MM.1S (cell line): ENCODE data around the gene RPS6KA4.

Experiments
- DNase-seq: peaks from one replicate; pipeline ENCODE4 v3.0.0-alpha.2; 2015
- H2AFZ ChIP-seq: fragments of 300-600 bp; sonication (generic); 2 replicates; pipeline ENCODE4 v1.6.0; 2016; ENCODE audit warnings: antibody characterized with exemption, low read length
- H3F3A ChIP-seq: fragments of 300-600 bp; sonication (generic); 2 replicates; pipeline ENCODE4 v1.6.1; 2016; ENCODE audit warnings: mild to moderate bottlenecking, antibody characterized with exemption, low read length, moderate library complexity, mixed read lengths; ENCODE audit not compliant: insufficient read depth
- H3K27ac ChIP-seq: fragments of 300-600 bp; sonication (generic); 2 replicates; pipeline ENCODE4 v1.5.1; 2016; ENCODE audit warnings: mild to moderate bottlenecking, low read length
- H3K27me3 ChIP-seq: fragments of 300-600 bp; sonication (generic); replicated peaks from 2 replicates; pipeline ENCODE4 v1.6.0; 2016; ENCODE audit warnings: low read length; ENCODE audit not compliant: insufficient read depth
- H3K36me3 ChIP-seq: fragments of 300-600 bp; sonication (generic); replicated peaks from 2 replicates; pipeline ENCODE4 v1.6.1; 2016; ENCODE audit warnings: mild to moderate bottlenecking, low read length, mixed read lengths; ENCODE audit not compliant: insufficient read depth
- H3K4me1 ChIP-seq: fragments of 300-600 bp; sonication (generic); 2 replicates; pipeline ENCODE4 v1.6.1; 2016; ENCODE audit warnings: low read length, mixed read lengths
- H3K4me2 ChIP-seq: fragments of 300-600 bp; sonication (generic); 2 replicates; pipeline ENCODE4 v1.6.0; 2016; ENCODE audit warnings: low read depth, low read length
- H3K4me3 ChIP-seq: fragments of 300-600 bp; sonication (generic); 2 replicates; pipeline ENCODE4 v1.5.1; 2016; ENCODE audit warnings: low read length, mixed read lengths
- H3K79me2 ChIP-seq: fragments of 300-600 bp; sonication (generic); 2 replicates; pipeline ENCODE4 v1.6.1; 2016; ENCODE audit warnings: mixed run types, low read length, mixed read lengths
- H3K9ac ChIP-seq: fragments of 300-600 bp; sonication (generic); 2 replicates; pipeline ENCODE4 v1.6.1; 2016; ENCODE audit warnings: low read length, mixed read lengths
- H3K9me2 ChIP-seq: fragments of 300-600 bp; sonication (generic); replicated peaks from 2 replicates; pipeline ENCODE4 v1.6.1; 2016; ENCODE audit warnings: mild to moderate bottlenecking, low read length, mixed read lengths; ENCODE audit not compliant: insufficient read depth
- H3K9me3 ChIP-seq: fragments of 300-600 bp; sonication (generic); replicated peaks from 2 replicates; pipeline ENCODE4 v1.6.1; 2016; ENCODE audit warnings: mild to moderate bottlenecking, low read length, mixed read lengths; ENCODE audit not compliant: insufficient read depth
- H4K20me1 ChIP-seq: fragments of 300-600 bp; sonication (generic); 2 replicates; pipeline ENCODE4 v1.6.1; 2016; ENCODE audit warnings: mild to moderate bottlenecking, low read length, moderate library complexity, mixed read lengths; ENCODE audit not compliant: insufficient read depth
- EZH2 ChIP-seq: fragments of 300-600 bp; sonication (generic); optimal IDR thresholded peaks from 2 replicates; pipeline ENCODE3; 2017; ENCODE audit warnings: low read depth, mild to moderate bottlenecking, antibody characterized with exemption, low read length, mixed read lengths
- EZH2phosphoT487 ChIP-seq: fragments of 300-600 bp; sonication (generic); IDR thresholded peaks from 2 replicates; pipeline ENCODE4 v1.6.1; 2018; ENCODE audit warnings: antibody characterized with exemption, low read length
- TF ChIP-seq, protein P1 (sequence below): fragments of 300-600 bp; sonication (generic); IDR thresholded peaks from 2 replicates; pipeline ENCODE4 v1.5.1; 2016; ENCODE audit warnings: antibody characterized with exemption, low read length, mixed read lengths

Gene RPS6KA4

DNA sequence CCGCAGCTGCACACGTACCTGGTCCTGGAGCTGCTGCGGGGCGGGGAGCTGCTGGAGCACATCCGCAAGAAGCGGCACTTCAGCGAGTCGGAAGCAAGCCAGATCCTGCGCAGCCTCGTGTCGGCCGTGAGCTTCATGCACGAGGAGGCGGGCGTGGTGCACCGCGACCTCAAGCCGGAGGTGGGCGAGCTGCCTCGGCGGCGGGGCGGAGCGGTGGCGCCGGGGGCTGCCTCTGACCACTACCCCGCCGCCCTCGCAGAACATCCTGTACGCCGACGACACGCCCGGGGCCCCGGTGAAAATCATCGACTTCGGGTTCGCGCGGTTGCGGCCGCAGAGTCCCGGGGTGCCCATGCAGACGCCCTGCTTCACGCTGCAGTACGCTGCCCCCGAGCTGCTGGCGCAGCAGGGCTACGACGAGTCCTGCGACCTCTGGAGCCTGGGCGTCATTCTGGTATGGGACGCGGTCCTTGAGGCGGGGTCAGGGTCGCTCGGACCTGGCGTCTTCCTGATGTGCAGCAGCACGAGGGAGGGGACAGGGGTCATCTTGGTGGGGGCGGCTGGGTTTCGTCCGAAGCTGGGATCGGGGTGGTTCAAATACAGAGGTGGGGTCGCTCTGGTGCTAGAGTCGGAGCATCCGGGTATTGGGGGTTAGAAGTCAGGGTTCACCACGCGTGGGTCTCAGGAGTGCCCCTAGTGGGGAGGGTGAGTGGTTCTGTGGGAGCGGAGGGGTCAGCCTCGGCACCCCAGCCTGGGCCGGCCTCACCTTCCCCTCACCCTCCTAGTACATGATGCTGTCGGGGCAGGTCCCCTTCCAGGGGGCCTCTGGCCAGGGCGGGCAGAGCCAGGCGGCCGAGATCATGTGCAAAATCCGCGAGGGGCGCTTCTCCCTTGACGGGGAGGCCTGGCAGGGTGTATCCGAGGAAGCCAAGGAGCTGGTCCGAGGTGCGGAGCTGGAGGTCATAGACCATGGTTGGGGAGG lies 10.8 kb downstream of the RPS6KA4 start:
- Histone ChIP-seq H3K4me3 (no peak overlapping the region), H3K9me3 (no peaks in the 10 kb centered on the region), H3K36me3 (no peaks in the 10 kb centered on the region), H3K27me3 (no peaks in the 10 kb centered on the region; the same call in 1 of the 2 replicates), H3F3A (no peaks in the 10 kb centered on the region), H3K79me2 (no peaks in the 10 kb centered on the region), H3K27ac (no peak overlapping the region), H3K4me2 (no peak overlapping the region), H3K9me2 (no peaks in the 10 kb centered on the region), H3K9ac (no peak overlapping the region), H4K20me1 (no peaks in the 10 kb centered on the region), H2AFZ (no peak overlapping the region), H3K4me1 (no peaks in the 10 kb centered on the region)
- TF ChIP-seq, protein P1, sequence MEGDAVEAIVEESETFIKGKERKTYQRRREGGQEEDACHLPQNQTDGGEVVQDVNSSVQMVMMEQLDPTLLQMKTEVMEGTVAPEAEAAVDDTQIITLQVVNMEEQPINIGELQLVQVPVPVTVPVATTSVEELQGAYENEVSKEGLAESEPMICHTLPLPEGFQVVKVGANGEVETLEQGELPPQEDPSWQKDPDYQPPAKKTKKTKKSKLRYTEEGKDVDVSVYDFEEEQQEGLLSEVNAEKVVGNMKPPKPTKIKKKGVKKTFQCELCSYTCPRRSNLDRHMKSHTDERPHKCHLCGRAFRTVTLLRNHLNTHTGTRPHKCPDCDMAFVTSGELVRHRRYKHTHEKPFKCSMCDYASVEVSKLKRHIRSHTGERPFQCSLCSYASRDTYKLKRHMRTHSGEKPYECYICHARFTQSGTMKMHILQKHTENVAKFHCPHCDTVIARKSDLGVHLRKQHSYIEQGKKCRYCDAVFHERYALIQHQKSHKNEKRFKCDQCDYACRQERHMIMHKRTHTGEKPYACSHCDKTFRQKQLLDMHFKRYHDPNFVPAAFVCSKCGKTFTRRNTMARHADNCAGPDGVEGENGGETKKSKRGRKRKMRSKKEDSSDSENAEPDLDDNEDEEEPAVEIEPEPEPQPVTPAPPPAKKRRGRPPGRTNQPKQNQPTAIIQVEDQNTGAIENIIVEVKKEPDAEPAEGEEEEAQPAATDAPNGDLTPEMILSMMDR = no peak
- TF ChIP-seq EZH2phosphoT487 (no peak), EZH2 (no peak)
- no peak for DNase-seq

DNA sequence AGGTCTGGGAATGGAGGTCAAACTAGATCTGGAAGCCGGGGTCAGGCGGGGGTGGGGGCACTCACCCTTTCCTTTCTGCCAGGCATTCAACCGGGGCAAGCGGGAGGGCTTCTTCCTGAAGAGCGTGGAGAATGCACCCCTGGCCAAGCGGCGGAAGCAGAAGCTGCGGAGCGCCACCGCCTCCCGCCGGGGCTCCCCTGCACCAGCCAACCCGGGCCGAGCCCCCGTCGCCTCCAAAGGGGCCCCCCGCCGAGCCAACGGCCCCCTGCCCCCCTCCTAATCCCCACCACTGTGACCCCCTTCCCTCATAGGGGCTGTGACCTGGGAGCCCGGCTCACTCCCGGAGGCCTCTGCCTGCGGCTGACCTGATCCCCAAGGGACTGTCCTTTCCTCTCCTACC lies 12.2 kb downstream of the RPS6KA4 start:
- no peaks in the 10 kb centered on the region for H3F3A ChIP-seq
- no peaks in the 10 kb centered on the region for H4K20me1 ChIP-seq
- no peak overlapping the region for H3K4me2 ChIP-seq
- no peak overlapping the region for H3K9ac ChIP-seq
- no peak overlapping the region for H3K27ac ChIP-seq
- no peak for DNase-seq
- no peak overlapping the region for H3K4me3 ChIP-seq
- H3K9me3 ChIP-seq = no peaks in the 10 kb centered on the region
- no peaks in the 10 kb centered on the region for H3K9me2 ChIP-seq
- TF ChIP-seq EZH2phosphoT487 = no peak
- no peak for TF ChIP-seq EZH2
- TF ChIP-seq, protein P1 = no peak
- no peaks in the 10 kb centered on the region for H3K36me3 ChIP-seq
- no peaks in the 10 kb centered on the region for H3K4me1 ChIP-seq
- H3K79me2 ChIP-seq = no peaks in the 10 kb centered on the region
- H3K27me3 ChIP-seq = no peaks in the 10 kb centered on the region; the same call in none of the 2 replicates
- H2AFZ ChIP-seq = no peak overlapping the region

DNA sequence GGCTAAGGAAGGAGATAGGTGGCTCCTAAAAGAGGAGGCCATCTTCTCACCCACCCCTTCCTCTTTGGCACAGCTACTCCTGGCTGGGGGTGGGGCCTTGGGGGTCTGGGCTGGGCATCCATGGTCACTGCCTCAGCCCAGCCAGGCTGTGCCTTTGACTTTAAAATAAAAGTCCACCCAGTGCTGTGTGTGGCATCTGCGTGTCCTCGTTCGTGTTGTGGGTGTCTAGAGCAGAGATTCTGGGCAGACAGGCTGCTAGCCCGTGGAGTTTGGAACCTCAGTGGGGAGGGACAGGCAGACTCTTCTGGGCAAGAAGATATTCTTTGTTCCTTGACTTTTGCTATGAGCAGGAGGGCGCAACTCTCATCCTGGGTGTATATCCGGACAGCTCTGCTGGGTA lies 13.1 kb downstream of the RPS6KA4 start:
- Histone ChIP-seq H3K4me1 (no peaks in the 10 kb centered on the region), H3K9me2 (no peaks in the 10 kb centered on the region), H3K27me3 (no peaks in the 10 kb centered on the region; the same call in none of the 2 replicates), H3K9ac (no peak overlapping the region), H3K4me3 (no peak overlapping the region), H3K79me2 (no peaks in the 10 kb centered on the region), H4K20me1 (no peaks in the 10 kb centered on the region), H2AFZ (no peak overlapping the region), H3K9me3 (no peaks in the 10 kb centered on the region), H3K4me2 (no peak overlapping the region), H3F3A (no peaks in the 10 kb centered on the region), H3K27ac (no peak overlapping the region), H3K36me3 (no peaks in the 10 kb centered on the region)
- no peak for TF ChIP-seq EZH2phosphoT487
- TF ChIP-seq, protein P1 = no peak
- DNase-seq = no peak
